Measurements from ENCODE around the gene L3MBTL4.

DNA sequence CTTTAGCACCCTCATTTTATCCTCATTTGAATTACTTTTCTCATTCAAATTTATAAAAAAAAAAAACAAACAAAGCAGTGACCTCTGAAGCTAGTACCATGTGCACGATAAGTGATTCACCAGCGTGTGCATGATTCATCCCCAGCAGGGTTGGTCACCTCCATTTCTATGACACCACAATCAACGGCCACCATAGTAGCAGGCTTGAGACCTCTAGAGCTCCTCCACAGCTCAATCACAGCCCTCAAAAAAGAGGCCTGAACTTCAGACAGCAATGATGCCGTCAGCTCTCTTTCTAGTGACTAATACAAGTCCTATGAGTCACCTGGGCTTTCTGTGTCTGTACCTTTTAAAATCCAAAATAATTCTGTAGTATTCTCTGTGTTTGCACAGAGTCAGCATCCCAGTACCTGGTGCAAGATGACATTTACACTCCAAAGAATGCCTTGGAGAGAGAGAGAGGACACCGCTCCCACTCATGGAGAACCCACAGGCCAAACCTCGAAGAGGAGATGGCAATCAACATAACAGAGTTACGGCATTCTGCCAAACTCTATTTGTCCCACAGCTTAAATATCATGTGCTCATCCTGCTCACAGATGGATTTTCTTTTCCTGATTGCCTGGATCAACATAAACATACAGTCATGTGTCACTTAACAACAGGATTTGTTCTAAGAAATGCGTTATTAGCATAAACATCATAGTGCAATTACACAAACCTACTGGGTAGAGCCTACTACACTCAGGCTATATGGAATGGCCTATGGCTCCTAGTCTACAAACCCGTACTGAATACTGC, 58.7 kb downstream of the L3MBTL4 start:
- TF ChIP-seq, protein P1, sequence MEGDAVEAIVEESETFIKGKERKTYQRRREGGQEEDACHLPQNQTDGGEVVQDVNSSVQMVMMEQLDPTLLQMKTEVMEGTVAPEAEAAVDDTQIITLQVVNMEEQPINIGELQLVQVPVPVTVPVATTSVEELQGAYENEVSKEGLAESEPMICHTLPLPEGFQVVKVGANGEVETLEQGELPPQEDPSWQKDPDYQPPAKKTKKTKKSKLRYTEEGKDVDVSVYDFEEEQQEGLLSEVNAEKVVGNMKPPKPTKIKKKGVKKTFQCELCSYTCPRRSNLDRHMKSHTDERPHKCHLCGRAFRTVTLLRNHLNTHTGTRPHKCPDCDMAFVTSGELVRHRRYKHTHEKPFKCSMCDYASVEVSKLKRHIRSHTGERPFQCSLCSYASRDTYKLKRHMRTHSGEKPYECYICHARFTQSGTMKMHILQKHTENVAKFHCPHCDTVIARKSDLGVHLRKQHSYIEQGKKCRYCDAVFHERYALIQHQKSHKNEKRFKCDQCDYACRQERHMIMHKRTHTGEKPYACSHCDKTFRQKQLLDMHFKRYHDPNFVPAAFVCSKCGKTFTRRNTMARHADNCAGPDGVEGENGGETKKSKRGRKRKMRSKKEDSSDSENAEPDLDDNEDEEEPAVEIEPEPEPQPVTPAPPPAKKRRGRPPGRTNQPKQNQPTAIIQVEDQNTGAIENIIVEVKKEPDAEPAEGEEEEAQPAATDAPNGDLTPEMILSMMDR (IDR thresholded peaks at IDR 0.05) = no peak
- no peak for TF ChIP-seq SIN3A (IDR thresholded peaks at IDR 0.05; ENCODE audit: borderline replicate concordance, low read depth, low read length)

Data from SK-N-SH (cell line).